Measurements from ENCODE around the gene IFFO2.

- TF ChIP-seq CTCF (conservative IDR thresholded peaks at IDR 0.05) (no peak), EZH2 (IDR thresholded peaks at IDR 0.05; ENCODE audit: low read depth) (no peak)
Observed at GRCh38 chr1:18919956-18920355, 36.5 kb downstream of the IFFO2 start.

Data from PC-9 (cell line).